Endothelial cell of hepatic sinusoid (primary cell): ENCODE data around the gene BSN.
"Not testable (repeated sequence)": the region's sequence is repeated elsewhere in the genome, so short reads cannot be mapped to it uniquely, and the experiment has no call there.

ENCODE experiments used
- in situ Hi-C: cut with HindIII; loops from 2 replicates; pipeline ENCODE4 v1.10.0; 2017; ENCODE audit warnings: low sequenced_read_pairs

BSN gene

DNA sequence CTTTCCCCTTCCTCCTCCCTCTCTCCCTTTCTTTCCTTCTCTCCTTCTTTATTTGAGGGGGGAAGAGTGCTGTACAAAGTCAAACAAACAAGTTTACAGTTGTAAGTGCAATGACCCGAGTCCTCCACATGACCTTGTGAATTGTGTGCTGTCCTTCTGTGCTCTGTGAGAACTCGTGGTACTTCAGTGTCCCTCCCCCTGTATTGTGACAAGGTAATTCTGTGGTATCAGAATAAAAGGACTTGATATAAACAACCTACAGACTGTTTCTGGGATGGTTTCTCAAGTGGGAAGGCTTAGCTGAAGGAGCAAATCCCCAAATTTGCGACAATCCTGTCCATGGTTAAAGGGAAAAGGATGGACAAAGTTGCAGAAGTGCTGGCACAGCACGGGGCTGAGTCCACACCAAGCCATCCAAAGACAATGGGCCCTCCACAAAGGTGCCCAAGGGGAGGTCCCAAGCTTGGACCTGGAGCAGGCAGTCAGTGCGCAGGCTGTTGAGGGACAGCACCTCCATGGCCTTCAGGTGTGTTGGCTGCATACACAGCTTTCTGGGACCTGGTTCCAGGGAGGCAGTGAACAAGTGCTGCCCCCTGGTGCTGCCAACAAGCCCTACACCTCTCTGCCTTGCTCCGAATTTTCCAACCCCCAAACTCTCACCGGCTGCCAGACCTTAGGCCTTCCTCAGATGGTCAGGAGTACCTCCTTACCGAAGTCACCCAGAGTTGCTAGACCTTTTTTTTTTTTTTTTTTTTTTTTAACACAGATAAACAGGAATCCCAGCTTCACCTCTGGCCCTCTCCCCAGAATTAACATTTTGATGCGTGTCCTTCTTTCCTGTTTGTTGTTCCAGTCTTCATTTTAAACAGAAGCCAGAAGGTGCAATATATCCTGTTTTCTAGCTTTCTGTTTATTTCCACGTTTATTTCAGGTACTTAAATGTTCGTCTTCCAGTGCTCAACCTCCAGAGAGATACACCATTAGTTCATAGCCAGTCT lies 117.3 kb downstream of the BSN start:
- in situ Hi-C loops, result loop anchor here (5.0 kb wide), 1 partner anchor 99 kb away; no protein-coding TSS in a partner anchor

DNA sequence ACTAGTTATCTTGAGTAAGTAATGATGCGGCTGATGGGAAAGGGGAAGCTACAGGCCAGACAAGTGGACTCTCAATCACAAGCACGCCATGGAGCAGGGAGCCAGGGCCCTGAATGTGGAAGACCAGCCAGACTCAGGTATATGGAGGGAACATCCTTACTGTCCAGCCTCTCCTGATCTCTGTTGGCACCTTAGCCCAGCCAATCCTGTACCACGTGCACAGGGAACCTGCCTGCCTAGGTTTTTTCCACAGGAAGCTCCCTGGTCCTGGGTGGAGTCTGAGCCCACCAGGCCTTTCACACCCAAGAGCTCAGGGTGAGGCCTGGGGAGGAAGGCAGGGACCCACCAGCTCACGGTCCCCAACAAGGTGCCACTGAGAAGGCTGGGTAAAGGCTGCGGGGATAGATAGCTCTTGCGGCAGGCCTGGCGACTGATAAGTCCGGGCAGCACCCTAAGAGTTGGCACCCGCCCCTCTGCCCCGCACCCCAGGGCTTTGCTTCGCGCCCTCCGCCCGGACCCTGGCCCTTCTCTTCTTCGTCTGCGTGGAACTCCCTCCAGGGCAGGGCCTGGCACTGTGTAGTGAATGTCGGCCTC lies 118.9 kb downstream of the BSN start:
- in situ Hi-C loops, result loop anchor here (5.0 kb wide), 1 partner anchor 101 kb away; no protein-coding TSS in a partner anchor

DNA sequence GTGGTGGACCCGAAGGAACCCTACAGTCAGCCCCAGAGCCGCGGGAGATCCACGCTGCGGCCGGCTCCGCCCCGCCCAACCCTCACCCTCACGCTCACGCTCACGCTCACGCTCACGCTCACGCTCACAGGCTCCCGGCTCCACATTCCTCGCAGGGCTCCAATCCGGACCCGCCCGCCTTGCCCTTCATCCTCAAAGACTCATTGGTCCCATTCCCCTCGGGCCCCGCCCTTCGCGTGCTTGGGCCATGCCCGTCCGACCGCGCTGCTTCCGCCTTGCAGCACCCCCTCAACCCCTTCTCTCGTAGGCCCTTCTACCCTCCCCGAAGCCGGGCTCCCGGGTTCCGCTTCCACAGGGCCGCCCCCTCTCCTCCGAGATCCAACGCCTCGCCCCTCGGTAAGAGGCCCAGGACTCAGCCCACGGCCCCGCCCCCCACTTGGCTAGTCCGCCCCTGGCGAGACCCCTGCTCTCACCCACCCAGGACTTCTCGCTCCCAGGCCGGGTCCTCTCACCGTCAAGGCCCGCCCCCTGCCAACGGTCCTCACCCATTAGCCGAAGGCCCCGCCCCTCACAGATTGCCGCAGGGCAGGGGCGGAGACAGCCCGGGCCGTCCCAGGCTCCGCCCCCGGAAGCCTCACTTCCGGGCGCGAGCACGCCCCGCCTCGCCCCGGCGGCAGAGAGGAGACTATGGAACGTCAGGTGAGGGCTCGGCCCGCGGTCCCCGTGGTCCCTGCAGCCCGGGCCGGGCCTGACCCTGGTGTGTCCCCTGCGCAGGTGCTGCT lies 119.6 kb downstream of the BSN start, which contains the start of gene APEH:
Gene APEH, plus strand, starts transcription at position 637 of the 782 bp plus-strand sequence. Its CDS starts 51 bp downstream, at position 688.
- in situ Hi-C loops, result loop anchor here (5.0 kb wide), 1 partner anchor 102 kb away; no protein-coding TSS in a partner anchor

DNA sequence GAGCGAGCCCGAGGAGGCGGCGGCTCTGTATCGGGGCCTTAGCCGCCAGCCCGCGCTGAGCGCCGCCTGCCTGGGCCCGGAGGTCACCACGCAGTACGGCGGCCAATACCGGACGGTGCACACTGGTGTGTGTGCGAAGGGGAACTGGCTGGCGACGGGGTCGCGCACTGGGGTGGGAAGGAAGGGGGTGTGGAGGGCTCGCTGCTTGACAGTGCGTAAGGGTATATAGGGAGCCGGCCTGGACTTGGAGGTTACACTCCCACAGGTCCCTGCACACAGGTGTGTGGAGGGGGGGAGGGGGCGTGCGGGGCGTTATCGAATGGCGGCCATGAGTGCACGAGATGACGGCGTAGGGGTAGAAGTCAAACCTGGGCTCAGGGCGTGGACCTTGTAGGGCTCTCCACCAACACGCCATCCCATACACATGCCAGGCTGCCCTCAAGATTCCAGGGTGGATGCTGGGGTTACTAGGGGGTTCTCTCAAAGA lies 120.3 kb downstream of the BSN start:
- in situ Hi-C loops, result loop anchor here (5.0 kb wide), 1 partner anchor 102 kb away; no protein-coding TSS in a partner anchor

DNA sequence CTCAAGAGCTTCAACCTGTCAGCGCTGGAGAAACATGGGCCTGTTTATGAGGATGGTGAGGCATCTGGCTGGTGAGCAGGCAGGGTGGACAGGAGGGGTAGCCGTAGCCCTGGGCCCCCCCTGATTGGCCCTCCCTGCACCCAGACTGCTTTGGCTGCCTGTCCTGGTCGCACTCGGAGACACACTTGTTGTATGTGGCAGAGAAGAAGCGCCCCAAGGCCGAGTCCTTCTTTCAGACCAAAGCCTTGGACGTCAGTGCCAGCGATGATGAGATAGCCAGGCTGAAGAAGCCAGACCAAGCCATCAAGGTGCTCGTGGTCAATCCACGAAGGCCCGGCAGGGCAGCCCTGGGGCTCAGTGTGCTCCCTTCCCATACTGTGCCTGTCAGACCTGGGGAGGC lies 121.6 kb downstream of the BSN start:
- in situ Hi-C loops, result loop anchor here (5.0 kb wide), 2 partner anchors 71 to 96 kb away; no protein-coding TSS in a partner anchor

DNA sequence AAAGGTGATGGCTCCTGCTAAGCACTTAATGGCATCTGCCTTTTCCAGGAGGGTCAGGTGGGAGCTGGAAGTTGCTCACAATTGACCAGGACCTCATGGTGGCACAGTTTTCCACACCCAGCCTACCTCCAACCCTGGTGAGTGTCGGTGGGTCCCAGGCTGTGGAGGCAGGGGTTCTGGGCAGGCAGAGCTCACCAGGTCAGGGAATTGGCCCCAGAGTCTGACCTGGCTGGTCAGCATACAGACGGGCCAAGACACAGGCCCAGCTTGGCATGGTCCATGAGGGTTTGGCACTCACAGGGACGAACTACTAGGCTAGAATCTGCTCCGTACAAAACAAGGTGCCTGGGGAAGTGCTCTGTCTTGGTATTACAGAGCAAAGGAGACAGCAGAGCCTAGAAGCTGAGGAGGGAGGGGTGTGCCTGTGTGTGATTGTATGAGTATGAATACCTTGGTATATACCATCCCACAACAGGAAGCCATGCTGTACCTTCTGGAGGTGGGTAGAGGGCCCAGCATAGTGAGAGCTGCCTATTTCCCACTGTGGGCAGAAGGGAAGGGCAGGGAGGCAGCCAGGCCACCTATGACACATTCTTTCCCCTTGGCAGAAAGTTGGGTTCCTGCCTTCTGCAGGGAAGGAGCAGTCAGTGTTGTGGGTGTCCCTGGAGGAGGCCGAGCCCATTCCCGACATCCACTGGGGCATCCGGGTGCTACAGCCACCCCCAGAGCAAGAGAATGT lies 126.4 kb downstream of the BSN start:
- in situ Hi-C loops, result no loop called here

DNA sequence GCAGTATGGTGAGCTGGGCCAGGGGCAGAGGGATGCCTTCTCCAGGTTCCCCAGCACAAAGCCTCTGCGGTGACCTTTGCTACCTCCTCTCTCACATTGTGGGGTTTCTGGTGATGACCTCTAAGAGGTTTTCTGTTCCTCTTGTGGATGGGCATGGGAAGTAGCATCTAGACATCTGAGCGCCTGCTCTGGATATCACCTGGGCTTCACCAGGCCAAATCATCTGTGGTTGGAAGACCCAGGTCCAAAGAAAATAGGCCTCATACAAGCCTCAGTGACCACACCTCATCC lies 126.9 kb downstream of the BSN start:
- in situ Hi-C loops, result no loop called here

DNA sequence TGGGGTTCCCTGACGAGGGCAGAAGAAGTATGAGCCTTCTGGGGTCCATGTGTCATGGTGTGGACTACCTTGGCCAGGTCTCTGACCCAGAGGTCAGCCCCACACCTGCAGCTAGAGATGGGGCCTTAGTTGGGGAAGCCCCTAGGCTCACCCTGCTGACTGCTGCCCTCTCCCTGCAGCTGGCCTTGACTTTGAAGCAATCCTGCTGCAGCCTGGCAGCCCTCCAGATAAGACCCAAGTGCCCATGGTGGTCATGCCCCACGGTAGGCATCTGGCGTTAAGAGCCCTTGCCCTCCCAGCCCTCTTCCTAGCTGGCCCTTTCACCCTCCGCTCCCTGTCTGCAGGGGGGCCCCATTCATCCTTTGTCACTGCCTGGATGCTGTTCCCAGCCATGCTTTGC lies 127.3 kb downstream of the BSN start:
- in situ Hi-C loops, result no loop called here

DNA sequence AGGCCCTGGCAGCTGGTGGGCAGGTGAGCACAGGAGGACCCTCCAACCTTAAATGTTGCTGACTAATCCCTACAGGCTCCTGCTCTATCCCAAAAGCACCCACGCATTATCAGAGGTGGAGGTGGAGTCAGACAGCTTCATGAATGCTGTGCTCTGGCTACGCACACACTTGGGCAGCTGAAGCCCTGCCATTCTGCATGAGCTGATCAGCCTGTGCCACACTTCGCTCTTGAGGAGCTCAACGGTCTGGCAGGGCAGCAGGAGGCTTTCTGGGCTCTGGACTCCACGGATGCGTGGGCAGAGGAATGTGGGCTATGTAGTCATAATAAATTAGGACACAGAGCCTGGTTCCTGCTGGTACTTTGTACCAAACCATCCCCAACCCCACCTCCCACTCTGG lies 128.9 kb downstream of the BSN start:
- in situ Hi-C loops, result no loop called here

DNA sequence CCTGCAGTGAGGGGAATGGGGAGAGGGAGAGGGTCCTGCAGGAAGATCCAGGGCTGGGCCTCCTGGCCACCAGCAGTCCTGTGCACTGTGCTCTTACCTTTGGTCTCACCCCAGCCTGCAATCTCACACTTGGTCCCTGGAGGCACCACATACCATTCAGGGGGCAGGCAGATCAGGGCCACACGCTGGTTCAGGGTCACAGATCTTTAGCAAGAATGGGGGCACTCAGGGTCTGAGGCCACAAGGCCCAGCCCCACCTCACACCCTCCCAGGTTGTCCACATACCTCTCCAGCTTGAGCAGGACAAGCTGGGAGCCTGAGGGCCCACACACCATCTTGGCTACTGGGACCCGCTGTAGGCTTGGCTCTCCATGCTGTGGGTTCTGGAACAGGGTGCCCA lies 130.2 kb downstream of the BSN start:
- in situ Hi-C loops, result not testable (repeated sequence)

DNA sequence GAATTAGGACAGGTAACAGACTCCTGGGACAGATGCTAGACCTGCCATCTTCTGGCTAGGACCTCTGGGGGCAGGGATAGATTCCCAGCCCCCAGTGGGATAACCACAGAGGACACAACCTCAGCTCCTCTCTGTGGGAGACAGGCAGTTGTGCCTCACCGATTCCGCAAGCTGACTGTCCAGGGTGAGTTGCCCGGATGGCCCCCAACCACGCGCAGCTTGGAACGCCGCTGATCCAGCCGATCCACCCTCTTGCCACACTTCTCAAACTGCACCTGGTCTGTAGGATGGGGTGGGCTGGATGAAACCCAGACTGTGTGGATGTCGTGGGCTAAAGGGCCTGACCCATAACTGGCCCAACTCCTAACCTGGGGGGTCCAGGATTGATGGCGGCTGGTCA lies 130.8 kb downstream of the BSN start:
- in situ Hi-C loops, result not testable (repeated sequence)

DNA sequence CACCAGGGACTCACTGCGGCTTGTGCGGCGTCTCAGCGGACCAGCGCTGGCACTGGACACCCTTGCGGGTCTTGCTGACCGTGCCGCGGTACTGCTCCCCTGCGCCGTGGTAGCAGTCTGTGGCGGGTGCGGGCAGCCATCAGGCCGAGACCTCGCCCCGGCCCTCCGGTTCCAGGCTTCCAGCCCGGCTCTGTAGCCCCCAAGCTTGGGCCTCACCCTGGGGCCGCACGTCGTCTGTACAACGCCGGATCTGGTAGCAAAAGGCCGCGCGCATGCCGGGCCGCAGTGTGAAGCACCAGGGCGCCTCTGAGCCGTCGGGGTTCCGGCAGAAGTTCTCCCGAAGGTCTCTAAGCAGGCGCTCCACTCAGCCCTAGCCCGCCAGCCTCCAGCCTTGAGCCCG lies 131.6 kb downstream of the BSN start:
- in situ Hi-C loops, result not testable (repeated sequence)

DNA sequence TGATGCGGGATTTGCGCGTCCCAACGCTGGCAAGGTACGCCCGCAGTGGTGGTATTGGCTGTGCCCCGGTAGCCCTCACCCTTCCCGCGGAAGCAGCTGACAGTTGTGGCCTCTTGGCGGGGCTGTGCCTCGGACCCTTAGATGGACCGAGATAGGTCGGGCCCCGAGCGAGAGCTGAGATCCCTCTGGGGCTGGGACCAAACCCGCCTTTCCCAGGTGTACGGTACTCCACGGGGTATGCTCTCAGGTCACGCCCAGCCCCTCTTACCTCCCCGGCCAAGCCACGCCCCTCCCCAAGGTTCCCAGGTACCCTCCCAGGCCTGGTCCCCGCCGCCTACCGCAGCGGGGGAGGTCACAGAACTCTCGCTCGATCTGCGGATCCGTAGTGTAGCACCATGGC lies 132.1 kb downstream of the BSN start:
- in situ Hi-C loops, result not testable (repeated sequence)

DNA sequence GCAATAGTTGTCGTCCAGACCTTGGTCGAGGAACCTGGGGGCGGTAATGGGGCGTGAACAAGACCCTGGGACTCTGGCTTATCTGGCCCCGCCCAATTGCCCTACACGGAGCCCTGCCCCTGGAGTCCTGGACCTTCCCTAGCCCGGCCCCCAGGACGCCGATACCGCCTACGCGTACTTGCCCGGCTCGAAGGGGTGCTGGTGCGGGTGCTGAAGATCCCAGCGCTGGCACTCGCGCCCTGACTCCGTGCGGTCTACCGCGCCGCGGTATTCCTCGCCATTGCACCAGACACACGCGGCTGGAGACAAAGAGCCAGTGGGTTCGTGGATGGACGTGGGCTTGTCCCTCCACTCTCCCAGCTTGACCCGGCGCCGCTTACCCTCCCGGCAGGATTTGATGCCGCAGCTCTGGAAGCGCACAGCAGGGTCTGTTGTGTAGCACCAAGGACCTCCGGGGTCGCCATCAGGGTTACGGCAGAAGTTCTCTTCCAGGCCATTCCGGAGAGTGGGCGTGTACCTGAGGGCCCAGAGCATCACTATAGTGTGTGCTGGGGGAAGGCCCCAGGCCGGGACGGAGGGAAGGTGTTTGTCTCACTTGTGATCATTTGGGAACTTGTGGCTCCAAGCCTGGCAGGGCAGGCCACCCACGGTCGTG lies 132.6 kb downstream of the BSN start:
- in situ Hi-C loops, result not testable (repeated sequence)

DNA sequence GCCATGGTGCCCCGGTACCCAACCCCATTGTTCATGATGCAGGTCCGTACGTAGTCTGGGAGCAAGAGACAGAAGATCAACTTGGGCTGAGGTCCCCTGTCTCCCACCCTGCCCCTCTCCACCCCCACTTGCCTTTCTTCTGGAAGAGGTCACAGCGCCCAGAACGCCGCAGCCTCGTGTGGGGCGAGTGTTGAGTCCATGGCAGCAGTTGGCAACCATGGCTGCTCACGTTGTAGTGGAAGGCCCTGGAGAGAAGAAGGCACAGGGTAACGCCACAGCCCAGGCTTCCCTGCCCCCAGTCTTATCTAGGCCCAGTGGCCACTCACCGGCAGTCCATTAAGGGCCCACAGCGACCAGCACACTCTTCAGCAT lies 133.1 kb downstream of the BSN start:
- in situ Hi-C loops, result not testable (repeated sequence)

DNA sequence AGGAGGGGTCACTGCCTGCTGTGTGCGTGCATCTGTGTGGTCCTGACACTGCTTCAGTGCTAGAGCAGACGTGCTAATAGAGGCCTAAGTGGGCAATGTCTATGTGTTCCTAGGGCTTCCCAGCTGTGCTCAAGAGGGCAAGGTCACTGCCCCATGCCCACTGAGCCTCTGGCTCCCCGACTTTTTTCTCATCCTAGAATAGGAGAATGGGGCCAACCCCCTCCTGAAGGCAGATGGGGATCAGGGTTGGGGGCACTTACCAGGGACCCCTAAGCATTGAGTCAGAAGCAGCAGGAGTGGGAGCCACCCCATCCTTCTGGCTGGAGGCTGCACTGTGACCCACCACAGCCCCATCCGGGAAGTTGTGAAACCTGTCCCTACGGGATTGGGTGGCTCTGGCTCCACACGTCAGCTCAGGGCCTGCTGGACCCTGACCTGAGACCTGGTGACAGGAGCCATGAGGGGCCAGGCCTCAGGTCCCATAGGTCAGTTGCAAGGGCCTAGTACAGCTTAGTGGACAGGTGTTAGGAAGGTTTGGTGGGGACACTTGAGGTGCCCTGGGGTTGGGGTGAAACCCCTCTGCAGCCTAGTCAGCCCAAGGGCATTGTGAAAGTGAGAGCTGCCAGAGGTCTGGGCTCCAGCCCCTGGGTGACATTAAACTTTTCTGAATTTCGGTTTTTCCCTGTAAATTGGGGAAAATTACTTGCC lies 134.2 kb downstream of the BSN start:
- in situ Hi-C loops, result not testable (repeated sequence)

DNA sequence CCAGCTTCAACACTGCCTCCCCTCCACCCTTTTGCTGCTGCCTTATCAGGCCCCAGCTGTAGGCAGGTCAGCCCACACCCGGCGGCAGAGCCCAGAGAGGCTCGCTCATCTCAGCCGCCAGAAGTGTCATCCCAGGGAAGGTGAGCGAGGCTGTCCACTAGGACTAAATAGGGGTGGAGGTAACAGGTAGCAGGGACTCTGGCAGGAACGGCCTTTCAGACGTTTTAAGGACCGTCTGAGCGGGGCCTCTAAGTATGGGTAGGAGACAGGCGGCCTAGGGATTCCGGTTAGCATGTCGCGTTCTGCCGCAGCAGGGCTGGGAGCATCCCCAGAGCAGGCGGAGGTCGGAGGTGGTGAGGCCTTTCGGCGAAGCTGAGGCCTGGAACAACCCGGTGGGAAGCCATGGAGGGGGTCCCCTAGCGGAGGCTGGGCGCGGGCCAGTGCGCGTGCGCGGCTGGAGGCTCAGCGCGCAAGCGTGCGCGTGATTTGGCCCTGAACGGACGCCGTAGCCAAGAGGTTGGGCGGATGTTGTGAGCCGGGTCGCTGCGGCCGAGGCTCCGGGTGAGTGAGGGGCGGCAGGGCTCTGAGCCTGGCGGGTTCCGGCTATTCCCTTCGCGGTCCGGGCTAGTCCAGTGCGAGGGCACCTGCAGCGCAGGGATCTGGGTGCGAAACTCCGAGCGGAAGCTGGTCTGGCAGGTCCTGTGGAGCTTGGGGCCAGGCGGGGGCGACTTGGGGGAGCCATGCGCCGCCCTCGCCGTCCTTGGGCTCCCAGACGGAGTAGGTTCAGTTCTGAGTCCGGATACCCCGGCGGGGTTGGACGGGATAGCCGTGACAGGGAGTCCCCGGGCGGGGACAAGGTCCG lies 135.0 kb downstream of the BSN start, which contains the start of the genes MST1 and RNF123:
Gene MST1, minus strand, starts transcription at position 429 of the 862 bp plus-strand sequence. CDS start 783 bp downstream, outside the sequence.
Gene RNF123, plus strand, starts transcription at position 512 of the 862 bp plus-strand sequence. CDS start 1,609 bp downstream, outside the sequence.
- in situ Hi-C loops, result no loop called here
